HG03064 (cell line): Measurements from ENCODE around the gene SLC28A3.

ENCODE experiments used
- ATAC-seq: cut with Tn5 transposase; IDR thresholded peaks from one replicate; pipeline ENCODE4 v1.9.1; 2021; ENCODE audit warnings: low read depth; ENCODE audit not compliant: unreplicated experiment

The SLC28A3 gene

GRCh38 chr9:84258371-84258770 lies 82.2 kb downstream of the SLC28A3 start:
- ATAC-seq: no peak

GRCh38 chr9:84255696-84256095 lies 84.9 kb downstream of the SLC28A3 start:
- ATAC-seq: no peak

- no peak for ATAC-seq
Measured at GRCh38 chr9:84254972-84255371, 85.6 kb downstream of the SLC28A3 start.

GRCh38 chr9:84251921-84252320 lies 88.6 kb downstream of the SLC28A3 start:
- no peak for ATAC-seq

- ATAC-seq: no peak
Measured at GRCh38 chr9:84241817-84242373, 98.7 kb downstream of the SLC28A3 start.

GRCh38 chr9:84239343-84239742 lies 101.2 kb downstream of the SLC28A3 start:
- ATAC-seq: no peak

GRCh38 chr9:84238652-84239051 lies 101.9 kb downstream of the SLC28A3 start:
- no peak for ATAC-seq

- no peak for ATAC-seq
Measured at GRCh38 chr9:84235511-84235910, 105.0 kb downstream of the SLC28A3 start.

- no peak for ATAC-seq
Measured at GRCh38 chr9:84230355-84231145, 110.0 kb downstream of the SLC28A3 start.

GRCh38 chr9:84229191-84229590 lies 111.4 kb downstream of the SLC28A3 start:
- no peak for ATAC-seq

GRCh38 chr9:84228130-84228720 lies 112.3 kb downstream of the SLC28A3 start:
- ATAC-seq: no peak

GRCh38 chr9:84226126-84226525 lies 114.4 kb downstream of the SLC28A3 start:
- ATAC-seq: no peak
